Measurements from ENCODE around the gene IL5. TPM values are rescaled to one million over a fixed set of nuclear protein-coding genes. Genes with fewer than 3 reads are reported as not detected.
A peak's percentile ranks its signal among the peaks of the same experiment; 100 is the strongest.
"Not testable (repeated sequence)": the region's sequence is repeated elsewhere in the genome, so short reads cannot be mapped to it uniquely, and the experiment has no call there.

The IL5 gene
- total RNA-seq, 1 donor from 2014 or later, result not detected

GRCh38 chr5:132528021-132528420 is 15.3 kb downstream of the IL5 start:
- H3K4me1 ChIP-seq, result no peaks in the 10 kb centered on the region
- no peak overlapping the region for H3K4me3 ChIP-seq
- no peak for TF ChIP-seq CTCF (IDR thresholded peaks at IDR 0.05)
- DNase-seq (no peak), ATAC-seq (no peak)
- intact Hi-C loops (cut with DNase I), result no loop called here
- no peaks in the 10 kb centered on the region for H3K27me3 ChIP-seq (ENCODE audit: low read depth)
- H3K27ac ChIP-seq, result no peak overlapping the region
- no peaks in the 10 kb centered on the region for H3K9me3 ChIP-seq
- no peaks in the 10 kb centered on the region for H3K36me3 ChIP-seq

GRCh38 chr5:132526974-132527564 is 16.3 kb downstream of the IL5 start:
- H3K27ac ChIP-seq, result no peak overlapping the region
- H3K36me3 ChIP-seq, result no peaks in the 10 kb centered on the region
- no peak for TF ChIP-seq CTCF (IDR thresholded peaks at IDR 0.05)
- H3K4me1 ChIP-seq, result no peaks in the 10 kb centered on the region
- intact Hi-C loops (cut with DNase I), result no loop called here
- H3K27me3 ChIP-seq (ENCODE audit: low read depth), result no peaks in the 10 kb centered on the region
- no peak for DNase-seq
- peak; percentile 23 to 28 for ATAC-seq
- H3K9me3 ChIP-seq, result no peaks in the 10 kb centered on the region
- H3K4me3 ChIP-seq, result no peak overlapping the region

GRCh38 chr5:132526290-132526973 is 16.9 kb downstream of the IL5 start:
- Histone ChIP-seq H3K9me3 (peaks cover 2% of the 10 kb centered on the region), H3K27ac (no peak overlapping the region), H3K27me3 (ENCODE audit: low read depth) (no peaks in the 10 kb centered on the region), H3K4me3 (no peak overlapping the region), H3K36me3 (no peaks in the 10 kb centered on the region), H3K4me1 (no peaks in the 10 kb centered on the region)
- TF ChIP-seq CTCF (IDR thresholded peaks at IDR 0.05), result peak; percentile 83
- DNase-seq (peak; percentile 49), ATAC-seq (peak; percentile 86 to 92)
- intact Hi-C loops (cut with DNase I), result no loop called here

GRCh38 chr5:132525299-132525724 is 18.0 kb downstream of the IL5 start:
- Histone ChIP-seq H3K9me3 (peaks cover 5% of the 10 kb centered on the region), H3K27me3 (ENCODE audit: low read depth) (no peaks in the 10 kb centered on the region), H3K36me3 (no peaks in the 10 kb centered on the region), H3K4me1 (no peaks in the 10 kb centered on the region), H3K4me3 (no peak overlapping the region), H3K27ac (no peak overlapping the region)
- intact Hi-C loops (cut with DNase I), result no loop called here
- ATAC-seq, result no peak
- DNase-seq, result no peak
- TF ChIP-seq CTCF (IDR thresholded peaks at IDR 0.05), result no peak

GRCh38 chr5:132524877-132525276 is 18.4 kb downstream of the IL5 start:
- intact Hi-C loops (cut with DNase I); DNase-seq; H3K27ac ChIP-seq; H3K9me3 ChIP-seq; H3K4me1 ChIP-seq; ATAC-seq; H3K4me3 ChIP-seq; H3K27me3 ChIP-seq (ENCODE audit: low read depth); H3K36me3 ChIP-seq: not testable (repeated sequence)

- DNase-seq; H3K4me3 ChIP-seq; intact Hi-C loops (cut with DNase I); H3K4me1 ChIP-seq; H3K36me3 ChIP-seq; H3K27me3 ChIP-seq (ENCODE audit: low read depth); H3K27ac ChIP-seq; ATAC-seq; H3K9me3 ChIP-seq: not testable (repeated sequence)
Observed at GRCh38 chr5:132522067-132522466, 21.3 kb downstream of the IL5 start.

- intact Hi-C loops (cut with DNase I); H3K36me3 ChIP-seq; ATAC-seq; H3K27ac ChIP-seq; H3K4me1 ChIP-seq; H3K9me3 ChIP-seq; H3K4me3 ChIP-seq; DNase-seq; H3K27me3 ChIP-seq (ENCODE audit: low read depth): not testable (repeated sequence)
Observed at GRCh38 chr5:132513618-132514336, 29.5 kb downstream of the IL5 start.

Data from lower lobe of right lung (tissue), 2 donors.